HepG2 (cell line): Measurements from ENCODE around the gene CCDC88B. TPM values are rescaled to one million over a fixed set of nuclear protein-coding genes. Genes with fewer than 3 reads are reported as not detected.

ENCODE experiments used
- BRD4 ChIP-seq: sonication (generic); formaldehyde crosslinking; IDR thresholded peaks from 2 replicates; pipeline ENCODE4 v1.4.0; 2020; ENCODE audit warnings: missing genetic modification reagents
- DPF2 ChIP-seq: sonication (generic); formaldehyde crosslinking; IDR thresholded peaks from 2 replicates; pipeline ENCODE4 v1.4.0; 2020; ENCODE audit warnings: mild to moderate bottlenecking, low read depth, missing genetic modification reagents, borderline replicate concordance
- MTF2 ChIP-seq: sonication (generic); formaldehyde crosslinking; IDR thresholded peaks from 2 replicates; pipeline ENCODE4 v1.5.0; 2020; ENCODE audit warnings: missing genetic modification reagents, borderline replicate concordance
- NR1H2 ChIP-seq: sonication (generic); formaldehyde crosslinking; IDR thresholded peaks from 2 replicates; pipeline ENCODE4 v1.8.1; 2022; ENCODE audit warnings: low read depth, missing genetic modification reagents, borderline replicate concordance
- RBM22 ChIP-seq: fragments of 200-400 bp; formaldehyde crosslinking; optimal IDR thresholded peaks from 2 replicates; pipeline ENCODE3; 2017; ENCODE audit warnings: mild to moderate bottlenecking, low read length, moderate library complexity
- SP2 ChIP-seq: sonication (generic); formaldehyde crosslinking; IDR thresholded peaks from 2 replicates; pipeline ENCODE4 v1.5.1; 2020; ENCODE audit warnings: mild to moderate bottlenecking, missing genetic modification reagents
- TEAD2 ChIP-seq: sonication (generic); formaldehyde crosslinking; IDR thresholded peaks from 2 replicates; pipeline ENCODE4 v1.9.0; 2021; ENCODE audit warnings: missing genetic modification reagents
- TMF1 ChIP-seq: sonication (generic); formaldehyde crosslinking; IDR thresholded peaks from 2 replicates; pipeline ENCODE4 v1.8.1; 2022; ENCODE audit warnings: low read depth, missing genetic modification reagents
- ZNF343 ChIP-seq: sonication (generic); formaldehyde crosslinking; IDR thresholded peaks from 2 replicates; pipeline ENCODE4 v1.4.0; 2020; ENCODE audit warnings: mild to moderate bottlenecking, missing genetic modification reagents
- ZNF749 ChIP-seq: sonication (generic); formaldehyde crosslinking; IDR thresholded peaks from 2 replicates; pipeline ENCODE4 v1.8.0; 2022; ENCODE audit warnings: mild to moderate bottlenecking, missing genetic modification reagents, moderate library complexity, borderline replicate concordance
- ZZZ3 ChIP-seq: sonication (generic); formaldehyde crosslinking; IDR thresholded peaks from 2 replicates; pipeline ENCODE4 v1.4.0; 2020; ENCODE audit warnings: missing genetic modification reagents, mild to moderate bottlenecking, borderline replicate concordance
- polyA plus RNA-seq, 8 experiments: library from polyadenylated mRNA; depleted of rRNA in 3 of 8; stranded (reverse) in 7 of 8; unstranded in 1 of 8; fragments of >200 nt; fragmentation: Illumina TruSeq in 4 of 8; extraction: Trizol in 4 of 8; gene quantifications; 2 replicates each; pipeline versions ENCODE4 v1.2.1 to v1.2.3, GENCODE V29; 2011 to 2016; ENCODE audit warnings: low read depth in 4 of 8, missing spikeins in 1 of 8, mixed read lengths in 1 of 8; ENCODE audit not compliant: insufficient read depth in 1 of 8
- total RNA-seq, 5 experiments: library from RNA; depleted of rRNA; stranded (reverse); fragments of >200 nt; fragmentation: Illumina TruSeq; extraction: Trizol; gene quantifications; 2 replicates each; pipeline ENCODE4 v1.2.3, GENCODE V29; 2016; ENCODE audit warnings: low read depth in 1 of 5
- TF ChIP-seq, protein P1 (sequence below): sonication (generic); formaldehyde crosslinking; IDR thresholded peaks from 2 replicates; pipeline ENCODE4 v1.5.0; 2020; ENCODE audit warnings: mild to moderate bottlenecking, missing genetic modification reagents
- TF ChIP-seq, protein P2 (sequence below): sonication (generic); formaldehyde crosslinking; IDR thresholded peaks from 2 replicates; pipeline ENCODE4 v1.4.0; 2020; ENCODE audit warnings: missing genetic modification reagents, borderline replicate concordance
- TF ChIP-seq, protein P3 (sequence below): sonication (generic); formaldehyde crosslinking; conservative IDR thresholded peaks from 2 replicates; pipeline ENCODE4 v1.4.0; 2020; ENCODE audit warnings: missing genetic modification reagents
- TF ChIP-seq, protein P4 (sequence below): sonication (generic); formaldehyde crosslinking; conservative IDR thresholded peaks from 2 replicates; pipeline ENCODE4 v1.8.0; 2022; ENCODE audit warnings: mild to moderate bottlenecking, moderate library complexity, missing genetic modification reagents
- TF ChIP-seq, protein P5 (sequence below): sonication (generic); formaldehyde crosslinking; IDR thresholded peaks from 2 replicates; pipeline ENCODE4 v1.8.1; 2023; ENCODE audit warnings: mild to moderate bottlenecking, missing genetic modification reagents
- TF ChIP-seq, protein P6 (sequence below): sonication (generic); formaldehyde crosslinking; IDR thresholded peaks from 2 replicates; pipeline ENCODE4 v1.5.0; 2020; ENCODE audit warnings: mild to moderate bottlenecking, missing genetic modification reagents, moderate library complexity

CCDC88B gene
- total and polyA plus RNA-seq, 2 of the 13 experiments (the other 11 are each of a cell fraction or from before 2014, with no cell fraction given) = 3.6 to 4.8 TPM

DNA sequence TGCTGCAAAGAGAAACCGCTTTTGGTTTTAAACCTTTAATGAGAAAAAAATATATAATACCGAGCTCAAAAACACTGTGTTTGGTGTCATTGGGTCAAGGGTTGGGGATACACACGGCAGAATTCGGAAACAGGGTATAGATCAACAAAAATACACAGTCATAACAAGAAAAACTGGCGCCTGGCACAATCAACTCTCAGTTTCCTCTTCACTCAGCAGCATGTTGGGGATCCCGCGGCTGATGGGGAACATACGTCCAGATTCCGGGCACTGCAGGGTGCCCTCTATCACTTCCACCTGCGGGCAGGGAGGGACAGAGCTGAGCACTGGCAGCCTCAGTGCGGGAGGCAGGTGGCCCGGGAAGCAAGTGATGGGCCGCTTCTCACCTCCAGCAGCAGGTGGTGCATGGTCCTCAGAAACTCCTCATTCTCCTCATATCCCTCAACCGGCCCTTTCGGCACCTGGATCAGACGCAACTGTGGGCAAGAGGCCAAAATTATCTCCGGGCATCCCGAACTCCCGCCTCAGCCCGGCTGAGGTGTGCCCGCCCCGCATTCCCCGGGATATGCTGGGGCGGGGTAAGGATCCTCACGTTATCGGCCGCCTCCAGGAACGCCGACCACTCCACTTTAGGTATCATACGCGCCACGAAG, 23.2 kb upstream of the CCDC88B start (continued):
- TF ChIP-seq, protein P1, sequence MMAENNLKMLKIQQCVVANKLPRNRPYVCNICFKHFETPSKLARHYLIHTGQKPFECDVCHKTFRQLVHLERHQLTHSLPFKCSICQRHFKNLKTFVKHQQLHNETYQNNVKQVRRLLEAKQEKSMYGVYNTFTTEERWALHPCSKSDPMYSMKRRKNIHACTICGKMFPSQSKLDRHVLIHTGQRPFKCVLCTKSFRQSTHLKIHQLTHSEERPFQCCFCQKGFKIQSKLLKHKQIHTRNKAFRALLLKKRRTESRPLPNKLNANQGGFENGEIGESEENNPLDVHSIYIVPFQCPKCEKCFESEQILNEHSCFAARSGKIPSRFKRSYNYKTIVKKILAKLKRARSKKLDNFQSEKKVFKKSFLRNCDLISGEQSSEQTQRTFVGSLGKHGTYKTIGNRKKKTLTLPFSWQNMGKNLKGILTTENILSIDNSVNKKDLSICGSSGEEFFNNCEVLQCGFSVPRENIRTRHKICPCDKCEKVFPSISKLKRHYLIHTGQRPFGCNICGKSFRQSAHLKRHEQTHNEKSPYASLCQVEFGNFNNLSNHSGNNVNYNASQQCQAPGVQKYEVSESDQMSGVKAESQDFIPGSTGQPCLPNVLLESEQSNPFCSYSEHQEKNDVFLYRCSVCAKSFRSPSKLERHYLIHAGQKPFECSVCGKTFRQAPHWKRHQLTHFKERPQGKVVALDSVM (CRISPR knock-in tag) = no peak
- TF ChIP-seq SP2 (CRISPR knock-in tag) (no peak), MTF2 (CRISPR knock-in tag) (no peak), DPF2 (no peak), ZZZ3 (no peak), TEAD2 (0 out of 2 replicates have a peak, but pooled peaks have one; percentile 10), BRD4 (CRISPR knock-in tag) (0 out of 2 replicates have a peak, but pooled peaks have one; percentile 42), ZNF749 (CRISPR knock-in tag) (no peak), ZNF343 (CRISPR knock-in tag) (no peak), RBM22 (peak; percentile 72), TMF1 (CRISPR knock-in tag) (0 out of 2 replicates have a peak, but pooled peaks have one; percentile 5), NR1H2 (CRISPR knock-in tag) (no peak)
- TF ChIP-seq, protein P2, sequence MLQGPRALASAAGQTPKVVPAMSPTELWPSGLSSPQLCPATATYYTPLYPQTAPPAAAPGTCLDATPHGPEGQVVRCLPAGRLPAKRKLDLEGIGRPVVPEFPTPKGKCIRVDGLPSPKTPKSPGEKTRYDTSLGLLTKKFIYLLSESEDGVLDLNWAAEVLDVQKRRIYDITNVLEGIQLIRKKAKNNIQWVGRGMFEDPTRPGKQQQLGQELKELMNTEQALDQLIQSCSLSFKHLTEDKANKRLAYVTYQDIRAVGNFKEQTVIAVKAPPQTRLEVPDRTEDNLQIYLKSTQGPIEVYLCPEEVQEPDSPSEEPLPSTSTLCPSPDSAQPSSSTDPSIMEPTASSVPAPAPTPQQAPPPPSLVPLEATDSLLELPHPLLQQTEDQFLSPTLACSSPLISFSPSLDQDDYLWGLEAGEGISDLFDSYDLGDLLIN (CRISPR knock-in tag) = peak; percentile 84; the same call in 1 of the 2 replicates
- TF ChIP-seq, protein P3, sequence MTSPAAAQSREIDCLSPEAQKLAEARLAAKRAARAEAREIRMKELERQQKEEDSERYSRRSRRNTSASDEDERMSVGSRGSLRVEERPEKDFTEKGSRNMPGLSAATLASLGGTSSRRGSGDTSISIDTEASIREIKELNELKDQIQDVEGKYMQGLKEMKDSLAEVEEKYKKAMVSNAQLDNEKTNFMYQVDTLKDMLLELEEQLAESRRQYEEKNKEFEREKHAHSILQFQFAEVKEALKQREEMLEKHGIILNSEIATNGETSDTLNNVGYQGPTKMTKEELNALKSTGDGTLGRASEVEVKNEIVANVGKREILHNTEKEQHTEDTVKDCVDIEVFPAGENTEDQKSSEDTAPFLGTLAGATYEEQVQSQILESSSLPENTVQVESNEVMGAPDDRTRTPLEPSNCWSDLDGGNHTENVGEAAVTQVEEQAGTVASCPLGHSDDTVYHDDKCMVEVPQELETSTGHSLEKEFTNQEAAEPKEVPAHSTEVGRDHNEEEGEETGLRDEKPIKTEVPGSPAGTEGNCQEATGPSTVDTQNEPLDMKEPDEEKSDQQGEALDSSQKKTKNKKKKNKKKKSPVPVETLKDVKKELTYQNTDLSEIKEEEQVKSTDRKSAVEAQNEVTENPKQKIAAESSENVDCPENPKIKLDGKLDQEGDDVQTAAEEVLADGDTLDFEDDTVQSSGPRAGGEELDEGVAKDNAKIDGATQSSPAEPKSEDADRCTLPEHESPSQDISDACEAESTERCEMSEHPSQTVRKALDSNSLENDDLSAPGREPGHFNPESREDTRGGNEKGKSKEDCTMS = no peak
- TF ChIP-seq, protein P4, sequence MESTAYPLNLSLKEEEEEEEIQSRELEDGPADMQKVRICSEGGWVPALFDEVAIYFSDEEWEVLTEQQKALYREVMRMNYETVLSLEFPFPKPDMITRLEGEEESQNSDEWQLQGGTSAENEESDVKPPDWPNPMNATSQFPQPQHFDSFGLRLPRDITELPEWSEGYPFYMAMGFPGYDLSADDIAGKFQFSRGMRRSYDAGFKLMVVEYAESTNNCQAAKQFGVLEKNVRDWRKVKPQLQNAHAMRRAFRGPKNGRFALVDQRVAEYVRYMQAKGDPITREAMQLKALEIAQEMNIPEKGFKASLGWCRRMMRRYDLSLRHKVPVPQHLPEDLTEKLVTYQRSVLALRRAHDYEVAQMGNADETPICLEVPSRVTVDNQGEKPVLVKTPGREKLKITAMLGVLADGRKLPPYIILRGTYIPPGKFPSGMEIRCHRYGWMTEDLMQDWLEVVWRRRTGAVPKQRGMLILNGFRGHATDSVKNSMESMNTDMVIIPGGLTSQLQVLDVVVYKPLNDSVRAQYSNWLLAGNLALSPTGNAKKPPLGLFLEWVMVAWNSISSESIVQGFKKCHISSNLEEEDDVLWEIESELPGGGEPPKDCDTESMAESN = 0 out of 2 replicates have a peak, but pooled peaks have one; percentile 10
- TF ChIP-seq, protein P5, sequence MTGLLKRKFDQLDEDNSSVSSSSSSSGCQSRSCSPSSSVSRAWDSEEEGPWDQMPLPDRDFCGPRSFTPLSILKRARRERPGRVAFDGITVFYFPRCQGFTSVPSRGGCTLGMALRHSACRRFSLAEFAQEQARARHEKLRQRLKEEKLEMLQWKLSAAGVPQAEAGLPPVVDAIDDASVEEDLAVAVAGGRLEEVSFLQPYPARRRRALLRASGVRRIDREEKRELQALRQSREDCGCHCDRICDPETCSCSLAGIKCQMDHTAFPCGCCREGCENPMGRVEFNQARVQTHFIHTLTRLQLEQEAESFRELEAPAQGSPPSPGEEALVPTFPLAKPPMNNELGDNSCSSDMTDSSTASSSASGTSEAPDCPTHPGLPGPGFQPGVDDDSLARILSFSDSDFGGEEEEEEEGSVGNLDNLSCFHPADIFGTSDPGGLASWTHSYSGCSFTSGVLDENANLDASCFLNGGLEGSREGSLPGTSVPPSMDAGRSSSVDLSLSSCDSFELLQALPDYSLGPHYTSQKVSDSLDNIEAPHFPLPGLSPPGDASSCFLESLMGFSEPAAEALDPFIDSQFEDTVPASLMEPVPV (CRISPR knock-in tag) = 0 out of 2 replicates have a peak, but pooled peaks have one; percentile 2
- TF ChIP-seq, protein P6, sequence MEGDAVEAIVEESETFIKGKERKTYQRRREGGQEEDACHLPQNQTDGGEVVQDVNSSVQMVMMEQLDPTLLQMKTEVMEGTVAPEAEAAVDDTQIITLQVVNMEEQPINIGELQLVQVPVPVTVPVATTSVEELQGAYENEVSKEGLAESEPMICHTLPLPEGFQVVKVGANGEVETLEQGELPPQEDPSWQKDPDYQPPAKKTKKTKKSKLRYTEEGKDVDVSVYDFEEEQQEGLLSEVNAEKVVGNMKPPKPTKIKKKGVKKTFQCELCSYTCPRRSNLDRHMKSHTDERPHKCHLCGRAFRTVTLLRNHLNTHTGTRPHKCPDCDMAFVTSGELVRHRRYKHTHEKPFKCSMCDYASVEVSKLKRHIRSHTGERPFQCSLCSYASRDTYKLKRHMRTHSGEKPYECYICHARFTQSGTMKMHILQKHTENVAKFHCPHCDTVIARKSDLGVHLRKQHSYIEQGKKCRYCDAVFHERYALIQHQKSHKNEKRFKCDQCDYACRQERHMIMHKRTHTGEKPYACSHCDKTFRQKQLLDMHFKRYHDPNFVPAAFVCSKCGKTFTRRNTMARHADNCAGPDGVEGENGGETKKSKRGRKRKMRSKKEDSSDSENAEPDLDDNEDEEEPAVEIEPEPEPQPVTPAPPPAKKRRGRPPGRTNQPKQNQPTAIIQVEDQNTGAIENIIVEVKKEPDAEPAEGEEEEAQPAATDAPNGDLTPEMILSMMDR = peak; percentile 19; the same call in 1 of the 2 replicates
